Sigmoid colon (tissue), 7 donors: Measurements from ENCODE around the gene PRXL2B. TPM values are rescaled to one million over a fixed set of nuclear protein-coding genes. Genes with fewer than 3 reads are reported as not detected.
"Not testable (repeated sequence)": the region's sequence is repeated elsewhere in the genome, so short reads cannot be mapped to it uniquely, and the experiment has no call there.

Source experiments
- DNase-seq: peaks from one replicate; pipeline ENCODE4 v3.0.0-alpha.2; 2019
- H3K27ac ChIP-seq, 4 donors: fragments of 200-600 bp; sonication (generic); one replicate each; pipeline ENCODE4 v1.5.1; 2016 to 2019; ENCODE audit warnings: mild to moderate bottlenecking in 1 of 4
- H3K27me3 ChIP-seq, 3 donors: fragments of 200-600 bp; sonication (generic); one replicate each; pipeline ENCODE4 v1.5.1; 2019; ENCODE audit warnings: mild to moderate bottlenecking in 1 of 3
- H3K36me3 ChIP-seq, 4 donors: fragments of 200-600 bp; sonication (generic); one replicate each; pipeline ENCODE4 v1.5.1; 2016 to 2019
- H3K4me1 ChIP-seq, 4 donors: fragments of 200-600 bp; sonication (generic); one replicate each; pipeline ENCODE4 v1.5.1; 2017 to 2019
- H3K4me3 ChIP-seq, 4 donors: fragments of 200-600 bp; sonication (generic); one replicate each; pipeline ENCODE4 v1.5.1; 2017 to 2019; ENCODE audit warnings: mild to moderate bottlenecking in 2 of 4, moderate library complexity in 1 of 4
- H3K9me3 ChIP-seq, 4 donors: fragments of 200-600 bp in 3 of 4; sonication (generic) in 3 of 4; one replicate each; pipeline versions ENCODE4 v1.5.1 to v1.6.1; 2013 to 2019
- EP300 ChIP-seq, 4 donors: sonication (generic); formaldehyde crosslinking; IDR thresholded peaks; one replicate each; pipeline ENCODE4 v1.6.1; 2017; ENCODE audit warnings: antibody characterized with exemption in 4 of 4
- POLR2A ChIP-seq, 2 donors: fragments of 450-650 bp; IDR thresholded peaks; one replicate each; pipeline ENCODE4 v1.6.1; 2016; ENCODE audit warnings: antibody characterized with exemption in 2 of 2, mild to moderate bottlenecking in 2 of 2, moderate library complexity in 2 of 2
- POLR2AphosphoS5 ChIP-seq, 4 donors: sonication (generic); formaldehyde crosslinking; IDR thresholded peaks; one replicate each; pipeline ENCODE4 v1.6.1; 2017; ENCODE audit warnings: antibody characterized with exemption in 4 of 4
- WGBS, 2 donors: extraction: QIAGEN DNeasy Blood & Tissue Kit; methylation state at CpG; one replicate each; pipeline ENCODE4 v1.1.7; 2013; 5-methylcytosine and 5-hydroxymethylcytosine counted together
- intact Hi-C: fragments of 100-400 bp; cut with DNase I; formaldehyde crosslinking; loops from one replicate; pipeline ENCODE4 v1.15.1; 2023
- polyA plus RNA-seq, 3 donors: library from polyadenylated mRNA; stranded (reverse); fragments of 200-250 nt; gene quantifications; one replicate each; pipeline ENCODE4 v1.2.3, GENCODE V29; 2013
- total RNA-seq, 4 donors: library from RNA; depleted of rRNA; stranded (reverse); fragments of >200 nt; gene quantifications; one replicate each; pipeline ENCODE4 v1.1.0, GENCODE V29; 2016
- TF ChIP-seq, protein P1 (sequence below), 4 experiments: fragments of 450-650 bp in 3 of 4; fragments of 200-600 bp in 1 of 4; IDR thresholded peaks; one replicate each; pipeline ENCODE4 v1.5.1; 2016 to 2019; ENCODE audit warnings: antibody characterized with exemption in 4 of 4, mild to moderate bottlenecking in 3 of 4, moderate library complexity in 2 of 4
- donor health status: healthy with polysubstance abuse.
- donor health status: Bipolar disorder and iron deficiency.
- donor health status: healthy.

PRXL2B gene
- total and polyA plus RNA-seq, 7 donors = 8.6 to 53.2 (median 18.2) TPM

DNA sequence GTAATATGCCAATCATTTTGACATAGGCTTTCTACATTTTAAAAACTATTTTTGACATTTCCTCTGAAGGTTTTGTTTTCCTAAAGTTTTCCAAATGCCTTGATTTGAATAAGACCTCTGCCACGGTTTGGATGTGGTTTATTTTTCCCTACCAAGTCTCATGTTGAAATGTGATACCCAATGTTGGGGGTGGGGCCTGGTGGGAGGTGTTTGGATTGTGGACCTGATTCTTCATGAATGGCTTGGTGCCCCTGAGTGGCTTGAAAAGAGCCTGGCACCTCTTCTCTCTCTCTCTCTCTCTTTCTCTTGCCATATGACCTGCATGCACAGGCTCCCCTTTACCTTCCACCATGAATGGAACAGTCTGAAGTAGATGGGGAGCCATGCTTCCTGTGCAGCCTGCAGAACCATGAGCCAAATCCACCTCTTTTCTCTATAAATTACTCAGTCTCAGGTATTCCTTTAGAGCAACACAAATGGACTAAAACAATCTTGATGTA is 31.4 kb downstream of the PRXL2B start:
- H3K27ac ChIP-seq = no peak overlapping the region
- no peak for DNase-seq
- no peaks in the 10 kb centered on the region for H3K36me3 ChIP-seq
- H3K9me3 ChIP-seq = peaks cover 0 to 7% (median 5%) of the 10 kb centered on the region in 4 donors
- intact Hi-C loops = no loop called here
- peaks cover 0 to 10% (median 0%) of the 10 kb centered on the region in 3 donors for H3K27me3 ChIP-seq
- TF ChIP-seq, protein P1, sequence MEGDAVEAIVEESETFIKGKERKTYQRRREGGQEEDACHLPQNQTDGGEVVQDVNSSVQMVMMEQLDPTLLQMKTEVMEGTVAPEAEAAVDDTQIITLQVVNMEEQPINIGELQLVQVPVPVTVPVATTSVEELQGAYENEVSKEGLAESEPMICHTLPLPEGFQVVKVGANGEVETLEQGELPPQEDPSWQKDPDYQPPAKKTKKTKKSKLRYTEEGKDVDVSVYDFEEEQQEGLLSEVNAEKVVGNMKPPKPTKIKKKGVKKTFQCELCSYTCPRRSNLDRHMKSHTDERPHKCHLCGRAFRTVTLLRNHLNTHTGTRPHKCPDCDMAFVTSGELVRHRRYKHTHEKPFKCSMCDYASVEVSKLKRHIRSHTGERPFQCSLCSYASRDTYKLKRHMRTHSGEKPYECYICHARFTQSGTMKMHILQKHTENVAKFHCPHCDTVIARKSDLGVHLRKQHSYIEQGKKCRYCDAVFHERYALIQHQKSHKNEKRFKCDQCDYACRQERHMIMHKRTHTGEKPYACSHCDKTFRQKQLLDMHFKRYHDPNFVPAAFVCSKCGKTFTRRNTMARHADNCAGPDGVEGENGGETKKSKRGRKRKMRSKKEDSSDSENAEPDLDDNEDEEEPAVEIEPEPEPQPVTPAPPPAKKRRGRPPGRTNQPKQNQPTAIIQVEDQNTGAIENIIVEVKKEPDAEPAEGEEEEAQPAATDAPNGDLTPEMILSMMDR (IDR thresholded peaks at IDR 0.05) = no peak
- no peak for TF ChIP-seq EP300 (IDR thresholded peaks at IDR 0.05)
- TF ChIP-seq POLR2AphosphoS5 (IDR thresholded peaks at IDR 0.05) = no peak
- TF ChIP-seq POLR2A (IDR thresholded peaks at IDR 0.05) = no peak
- no peak overlapping the region for H3K4me3 ChIP-seq
- no peaks in the 10 kb centered on the region for H3K4me1 ChIP-seq
- WGBS, 2 donors = 9 to 18% methylated on average over 1 of the region's 1 CpG

DNA sequence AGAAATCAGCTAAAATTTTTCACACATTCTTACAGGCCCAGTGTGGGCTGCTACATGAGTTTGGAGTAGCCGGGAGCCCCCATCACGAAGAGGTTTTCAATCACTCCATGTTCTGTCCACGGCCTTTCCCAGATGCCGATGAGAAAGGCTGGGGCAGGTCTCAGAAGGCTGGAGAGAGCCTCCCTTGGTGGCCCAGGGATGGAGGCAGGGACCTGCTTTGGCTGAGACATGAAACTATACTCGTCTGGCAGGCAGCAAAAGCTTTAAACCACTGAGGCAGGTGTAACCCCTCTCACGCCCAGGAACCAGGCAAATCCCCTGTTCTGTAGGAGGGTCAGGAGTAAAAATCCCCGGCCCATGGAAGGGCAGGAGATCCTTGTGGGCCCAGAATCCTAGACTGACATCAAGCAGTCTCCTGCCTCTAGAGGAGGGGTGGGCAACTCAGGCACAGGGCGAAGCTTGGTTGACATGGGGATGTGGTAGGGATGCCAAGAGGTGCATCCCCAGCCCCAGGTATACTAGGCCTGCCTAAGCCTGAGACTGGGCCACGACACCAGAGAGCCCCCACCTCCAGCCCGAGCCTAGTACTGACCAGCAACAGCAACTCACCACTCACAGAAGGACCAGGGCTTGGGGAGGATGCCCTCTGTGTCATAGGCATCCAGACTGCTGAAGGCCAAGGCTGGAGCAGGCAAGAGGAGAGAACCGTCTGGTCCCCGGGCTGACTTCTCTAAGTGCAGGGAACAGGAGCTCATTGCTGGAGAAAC is 37.2 kb downstream of the PRXL2B start:
- WGBS, 2 donors = 86 to 92% methylated on average over 12 of the region's 12 CpGs
- Histone ChIP-seq H3K36me3 (no peaks in the 10 kb centered on the region), H3K27me3 (peaks cover 12 to 46% (median 15%) of the 10 kb centered on the region in 3 donors), H3K9me3 (no peaks in the 10 kb centered on the region), H3K27ac (no peak overlapping the region), H3K4me3 (no peak overlapping the region), H3K4me1 (peaks cover 0 to 8% (median 3%) of the 10 kb centered on the region in 4 donors)
- TF ChIP-seq POLR2A (IDR thresholded peaks at IDR 0.05) = no peak
- TF ChIP-seq, protein P1 (IDR thresholded peaks at IDR 0.05) = no peak
- no peak for TF ChIP-seq EP300 (IDR thresholded peaks at IDR 0.05)
- TF ChIP-seq POLR2AphosphoS5 (IDR thresholded peaks at IDR 0.05) = no peak
- DNase-seq = no peak
- intact Hi-C loops = no loop called here

DNA sequence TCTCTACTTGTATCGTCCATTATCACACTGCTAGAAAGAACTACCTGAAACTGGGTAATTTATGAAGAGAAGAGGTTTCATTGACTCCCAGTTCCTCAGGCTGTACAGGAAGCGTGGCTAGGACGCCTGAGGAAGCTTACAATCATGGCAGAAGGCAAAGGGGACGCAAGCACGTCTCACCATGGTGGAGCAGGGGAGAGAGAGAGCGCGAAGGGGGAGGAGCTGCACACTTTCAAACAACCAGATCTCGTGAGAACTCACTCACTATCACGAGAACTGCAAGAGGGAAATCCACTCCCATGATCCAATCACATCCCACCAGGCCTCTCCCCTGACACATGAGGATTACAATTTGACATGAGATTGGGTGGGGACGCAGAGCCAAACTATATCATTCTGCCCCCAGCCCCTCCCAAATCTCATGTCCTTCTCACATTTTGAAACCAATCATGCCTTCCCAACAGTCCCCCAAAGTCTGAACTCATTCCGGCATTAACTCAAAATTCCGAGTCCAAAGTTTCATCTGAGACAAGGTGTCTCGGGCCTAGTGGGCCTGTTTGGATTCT is 38.2 kb downstream of the PRXL2B start:
- TF ChIP-seq EP300 (IDR thresholded peaks at IDR 0.05) = no peak
- no peak for TF ChIP-seq POLR2A (IDR thresholded peaks at IDR 0.05)
- TF ChIP-seq, protein P1 (IDR thresholded peaks at IDR 0.05) = no peak
- no peak for TF ChIP-seq POLR2AphosphoS5 (IDR thresholded peaks at IDR 0.05)
- Histone ChIP-seq H3K4me3 (no peak overlapping the region), H3K27me3 (peaks cover 23 to 57% (median 25%) of the 10 kb centered on the region in 3 donors), H3K4me1 (peaks cover 0 to 11% (median 6%) of the 10 kb centered on the region in 4 donors), H3K36me3 (no peaks in the 10 kb centered on the region), H3K27ac (no peak overlapping the region), H3K9me3 (no peaks in the 10 kb centered on the region)
- DNase-seq = peak; percentile 21
- 84 to 89% methylated on average over 13 of the region's 13 CpGs for WGBS, 2 donors
- intact Hi-C loops = no loop called here

DNA sequence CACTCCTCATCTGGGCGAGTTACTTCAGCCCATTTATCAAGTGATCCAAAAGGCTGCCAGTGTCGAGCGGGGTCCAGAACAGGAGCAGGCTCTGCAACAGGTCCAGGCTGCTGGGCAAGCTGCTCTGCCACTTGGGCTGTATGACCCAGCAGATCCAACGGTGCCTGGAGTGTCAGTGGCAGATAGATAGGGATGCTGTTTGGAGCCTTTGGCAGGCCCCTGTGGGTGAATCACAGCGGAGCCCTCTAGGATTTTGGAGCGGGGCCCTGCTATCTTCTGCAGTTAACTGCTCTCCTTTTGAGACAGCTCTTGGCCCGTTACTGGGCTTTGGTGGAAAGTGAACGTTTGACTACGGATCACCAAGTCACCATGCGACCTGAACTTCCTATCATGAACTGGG is 38.7 kb downstream of the PRXL2B start:
- 90 to 93% methylated on average over 10 of the region's 10 CpGs for WGBS, 2 donors
- no peaks in the 10 kb centered on the region for H3K9me3 ChIP-seq
- H3K36me3 ChIP-seq = no peaks in the 10 kb centered on the region
- TF ChIP-seq, protein P1 (IDR thresholded peaks at IDR 0.05) = no peak
- TF ChIP-seq EP300 (IDR thresholded peaks at IDR 0.05) (no peak), POLR2AphosphoS5 (IDR thresholded peaks at IDR 0.05) (no peak), POLR2A (IDR thresholded peaks at IDR 0.05) (no peak)
- intact Hi-C loops = no loop called here
- no peak overlapping the region for H3K4me3 ChIP-seq
- peaks cover 0 to 11% (median 6%) of the 10 kb centered on the region in 4 donors for H3K4me1 ChIP-seq
- no peak overlapping the region for H3K27ac ChIP-seq
- peaks cover 23 to 62% (median 29%) of the 10 kb centered on the region in 3 donors for H3K27me3 ChIP-seq
- DNase-seq = peak; percentile 60

DNA sequence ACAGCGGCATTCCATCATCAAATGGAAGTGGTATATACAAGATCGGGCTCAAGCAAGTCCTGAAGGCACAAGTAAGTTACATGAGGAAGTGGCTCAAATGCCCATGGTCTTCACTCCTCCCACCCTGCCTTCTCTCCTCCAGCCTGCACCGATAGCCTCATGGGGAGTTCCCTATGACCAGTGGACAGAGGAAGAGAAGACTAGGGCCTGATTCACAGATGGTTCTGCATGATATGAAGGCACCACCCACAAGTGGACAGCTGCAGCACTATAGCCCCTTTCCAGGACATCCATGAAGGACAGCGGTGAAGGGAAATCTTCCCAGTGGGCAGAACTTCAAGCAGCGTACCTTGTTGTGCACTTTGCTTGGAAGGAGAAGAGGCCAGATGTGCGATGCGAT is 39.2 kb downstream of the PRXL2B start:
- 69 to 75% methylated on average over 7 of the region's 7 CpGs for WGBS, 2 donors
- H3K4me3 ChIP-seq, H3K9me3 ChIP-seq, H3K27ac ChIP-seq, H3K36me3 ChIP-seq, intact Hi-C loops: not testable (repeated sequence)
- peak; percentile 6 for DNase-seq
- Histone ChIP-seq H3K4me1 (peaks cover 0 to 11% (median 6%) of the 10 kb centered on the region in 4 donors), H3K27me3 (peaks cover 23 to 60% (median 29%) of the 10 kb centered on the region in 3 donors)
